Neural progenitor cell (in vitro differentiated cells): Measurements from ENCODE around the gene SUSD6. TPM values are rescaled to one million over a fixed set of nuclear protein-coding genes. Genes with fewer than 3 reads are reported as not detected.
"Not testable (repeated sequence)": the region's sequence is repeated elsewhere in the genome, so short reads cannot be mapped to it uniquely, and the experiment has no call there.

ENCODE experiments used
- DNase-seq: peaks from one replicate; pipeline ENCODE4 v3.0.0-alpha.2; 2016; ENCODE audit warnings: low spot score
- H2AFZ ChIP-seq: fragments of 200-600 bp; sonication (generic); replicated peaks from 2 replicates; pipeline ENCODE4 v1.6.1; 2016; ENCODE audit warnings: antibody characterized with exemption
- H3F3A ChIP-seq: fragments of 200-600 bp; sonication (generic); 2 replicates; pipeline ENCODE4 v1.6.1; 2016; ENCODE audit warnings: antibody characterized with exemption, low read depth
- H3K27ac ChIP-seq: fragments of 200-600 bp; sonication (generic); 2 replicates; pipeline ENCODE4 v1.5.1; 2016; ENCODE audit warnings: mild to moderate bottlenecking
- H3K27me3 ChIP-seq: fragments of 200-600 bp; sonication (generic); 2 replicates; pipeline ENCODE4 v1.6.1; 2016; ENCODE audit warnings: mild to moderate bottlenecking, moderate library complexity
- H3K36me3 ChIP-seq: fragments of 200-600 bp; sonication (generic); 2 replicates; pipeline ENCODE4 v1.5.1; 2016
- H3K4me1 ChIP-seq: fragments of 200-600 bp; sonication (generic); 2 replicates; pipeline ENCODE4 v1.6.1; 2016; ENCODE audit warnings: mixed run types
- H3K4me2 ChIP-seq: fragments of 200-600 bp; sonication (generic); 2 replicates; pipeline ENCODE4 v1.6.1; 2016
- H3K4me3 ChIP-seq: fragments of 200-600 bp; sonication (generic); 2 replicates; pipeline ENCODE4 v1.5.1; 2016
- H3K79me2 ChIP-seq: fragments of 200-600 bp; sonication (generic); 2 replicates; pipeline ENCODE4 v1.6.1; 2016; ENCODE audit warnings: low read depth
- H3K9ac ChIP-seq: fragments of 200-600 bp; sonication (generic); 2 replicates; pipeline ENCODE4 v1.6.1; 2016
- H3K9me3 ChIP-seq: fragments of 200-600 bp; sonication (generic); 2 replicates; pipeline ENCODE4 v1.5.1; 2016; ENCODE audit warnings: low read depth
- H4K20me1 ChIP-seq: fragments of 200-600 bp; sonication (generic); 2 replicates; pipeline ENCODE4 v1.6.1; 2016; ENCODE audit warnings: low read depth
- H3K27ac Mint-ChIP-seq: 3 replicates; pipeline ENCODE4 v1.8.0; 2021; ENCODE audit warnings: mixed read lengths
- H3K27me3 Mint-ChIP-seq: 2 replicates; pipeline ENCODE4 v1.8.0; 2022; ENCODE audit warnings: low read depth, mild to moderate bottlenecking, inconsistent platforms, moderate library complexity, mixed read lengths; ENCODE audit not compliant: insufficient read depth
- H3K36me3 Mint-ChIP-seq: 3 replicates; pipeline ENCODE4 v1.8.0; 2021; ENCODE audit warnings: mixed read lengths
- H3K4me1 Mint-ChIP-seq: 3 replicates; pipeline ENCODE4 v1.8.0; 2021; ENCODE audit warnings: mixed read lengths
- H3K4me3 Mint-ChIP-seq: 3 replicates; pipeline ENCODE4 v1.8.0; 2021; ENCODE audit warnings: mild to moderate bottlenecking, moderate library complexity, mixed read lengths
- H3K9me3 Mint-ChIP-seq: 3 replicates; pipeline ENCODE4 v1.8.0; 2020; ENCODE audit warnings: mixed read lengths
- EZH2 ChIP-seq: fragments of 200-600 bp; sonication (generic); IDR thresholded peaks from 2 replicates; pipeline ENCODE4 v1.6.1; 2017; ENCODE audit warnings: antibody characterized with exemption, mild to moderate bottlenecking, moderate library complexity
- EZH2phosphoT487 ChIP-seq: fragments of 200-600 bp; sonication (generic); IDR thresholded peaks from 2 replicates; pipeline ENCODE4 v1.6.1; 2017; ENCODE audit warnings: antibody characterized with exemption
- total RNA-seq: library from RNA; depleted of rRNA; stranded (reverse); fragments of >200 nt; gene quantifications from 2 replicates; pipeline ENCODE4 v1.2.3, GENCODE V29; 2015; ENCODE audit warnings: low replicate concordance
- TF ChIP-seq, protein P1 (sequence below): fragments of 200-600 bp; sonication (generic); IDR thresholded peaks from 2 replicates; pipeline ENCODE4 v1.5.1; 2017; ENCODE audit warnings: antibody characterized with exemption, mild to moderate bottlenecking

The SUSD6 gene
- total RNA-seq, 1 donor from 2014 or later = 6.3 TPM

- H3K36me3 ChIP-seq = no peaks in the 10 kb centered on the region
- no peak overlapping the region for H3K27ac ChIP-seq
- Mint-ChIP-seq H3K27ac (peak overlapping the region; percentile 15), H3K27me3 (peaks cover 8% of the 10 kb centered on the region), H3K4me1 (peaks cover 61% of the 10 kb centered on the region), H3K36me3 (no peaks in the 10 kb centered on the region), H3K9me3 (no peaks in the 10 kb centered on the region), H3K4me3 (no peak overlapping the region)
- H4K20me1 ChIP-seq = no peaks in the 10 kb centered on the region
- H3K4me2 ChIP-seq = no peak overlapping the region
- peaks cover 44% of the 10 kb centered on the region for H3F3A ChIP-seq
- no peaks in the 10 kb centered on the region for H3K27me3 ChIP-seq
- peaks cover 61% of the 10 kb centered on the region for H3K4me1 ChIP-seq
- H3K9ac ChIP-seq = no peak overlapping the region
- TF ChIP-seq, protein P1, sequence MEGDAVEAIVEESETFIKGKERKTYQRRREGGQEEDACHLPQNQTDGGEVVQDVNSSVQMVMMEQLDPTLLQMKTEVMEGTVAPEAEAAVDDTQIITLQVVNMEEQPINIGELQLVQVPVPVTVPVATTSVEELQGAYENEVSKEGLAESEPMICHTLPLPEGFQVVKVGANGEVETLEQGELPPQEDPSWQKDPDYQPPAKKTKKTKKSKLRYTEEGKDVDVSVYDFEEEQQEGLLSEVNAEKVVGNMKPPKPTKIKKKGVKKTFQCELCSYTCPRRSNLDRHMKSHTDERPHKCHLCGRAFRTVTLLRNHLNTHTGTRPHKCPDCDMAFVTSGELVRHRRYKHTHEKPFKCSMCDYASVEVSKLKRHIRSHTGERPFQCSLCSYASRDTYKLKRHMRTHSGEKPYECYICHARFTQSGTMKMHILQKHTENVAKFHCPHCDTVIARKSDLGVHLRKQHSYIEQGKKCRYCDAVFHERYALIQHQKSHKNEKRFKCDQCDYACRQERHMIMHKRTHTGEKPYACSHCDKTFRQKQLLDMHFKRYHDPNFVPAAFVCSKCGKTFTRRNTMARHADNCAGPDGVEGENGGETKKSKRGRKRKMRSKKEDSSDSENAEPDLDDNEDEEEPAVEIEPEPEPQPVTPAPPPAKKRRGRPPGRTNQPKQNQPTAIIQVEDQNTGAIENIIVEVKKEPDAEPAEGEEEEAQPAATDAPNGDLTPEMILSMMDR = no peak
- TF ChIP-seq EZH2 (no peak), EZH2phosphoT487 (no peak)
- H3K9me3 ChIP-seq = no peaks in the 10 kb centered on the region
- H3K4me3 ChIP-seq = no peak overlapping the region
- DNase-seq = no peak
- no peak overlapping the region for H2AFZ ChIP-seq
- H3K79me2 ChIP-seq = no peaks in the 10 kb centered on the region
These were observed 104.5 kb downstream of the SUSD6 start for GRCh38 chr14:69715725-69716477.

GRCh38 chr14:69716478-69717187 is 105.2 kb downstream of the SUSD6 start:
- Histone ChIP-seq H3F3A (peaks cover 40% of the 10 kb centered on the region), H3K9ac (no peak overlapping the region), H3K27me3 (no peaks in the 10 kb centered on the region), H3K4me3 (no peak overlapping the region), H3K36me3 (no peaks in the 10 kb centered on the region), H3K9me3 (no peaks in the 10 kb centered on the region), H3K4me1 (peaks cover 57% of the 10 kb centered on the region), H3K79me2 (no peaks in the 10 kb centered on the region), H3K4me2 (no peak overlapping the region), H3K27ac (no peak overlapping the region), H4K20me1 (no peaks in the 10 kb centered on the region), H2AFZ (no peak overlapping the region)
- Mint-ChIP-seq H3K27me3 (peaks cover 8% of the 10 kb centered on the region), H3K36me3 (no peaks in the 10 kb centered on the region), H3K4me3 (no peak overlapping the region), H3K27ac (peak overlapping the region; percentile 3), H3K9me3 (no peaks in the 10 kb centered on the region), H3K4me1 (peaks cover 55% of the 10 kb centered on the region)
- no peak for DNase-seq
- TF ChIP-seq EZH2 = no peak
- no peak for TF ChIP-seq EZH2phosphoT487
- TF ChIP-seq, protein P1 = no peak

- not testable (repeated sequence) for H3K4me2 ChIP-seq, H3K27ac ChIP-seq, H2AFZ ChIP-seq
These were observed 107.2 kb downstream of the SUSD6 start for GRCh38 chr14:69718614-69719013.

DNA sequence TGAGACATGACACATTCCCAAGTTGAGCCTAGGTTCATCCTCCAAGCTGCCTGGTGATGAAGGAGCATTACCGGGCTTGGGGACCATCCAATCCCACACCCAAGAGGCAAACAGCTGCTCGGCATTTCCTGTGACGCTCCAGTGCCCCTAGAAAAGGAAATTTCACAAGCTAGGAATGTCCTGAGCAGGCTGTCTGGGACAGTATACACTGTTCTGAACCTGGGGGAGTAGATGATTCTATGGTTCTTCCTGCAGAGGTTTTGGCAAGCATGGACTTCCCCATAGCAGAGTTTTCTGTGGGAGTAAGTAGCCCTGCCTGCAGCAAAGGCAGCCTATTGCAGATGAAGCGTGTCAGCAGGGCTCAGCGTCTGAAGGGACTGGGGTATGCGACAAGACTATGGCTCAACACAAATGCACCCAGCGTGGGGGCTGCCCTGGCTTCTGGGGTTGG is 108.1 kb downstream of the SUSD6 start:
- Histone ChIP-seq H3K4me1 (peaks cover 28% of the 10 kb centered on the region), H2AFZ (peak overlapping the region; percentile 35), H3K79me2 (no peaks in the 10 kb centered on the region), H3F3A (peaks cover 12% of the 10 kb centered on the region), H3K9me3 (no peaks in the 10 kb centered on the region), H4K20me1 (no peaks in the 10 kb centered on the region), H3K4me2 (peak overlapping the region; percentile 23), H3K4me3 (no peak overlapping the region), H3K27ac (no peak overlapping the region), H3K27me3 (no peaks in the 10 kb centered on the region), H3K9ac (no peak overlapping the region), H3K36me3 (no peaks in the 10 kb centered on the region)
- no peaks in the 10 kb centered on the region for H3K36me3 Mint-ChIP-seq
- TF ChIP-seq, protein P1 = no peak
- DNase-seq = peak; percentile 55
- H3K27ac Mint-ChIP-seq = no peak overlapping the region
- no peak overlapping the region for H3K4me3 Mint-ChIP-seq
- H3K9me3 Mint-ChIP-seq = no peaks in the 10 kb centered on the region
- H3K4me1 Mint-ChIP-seq = peaks cover 29% of the 10 kb centered on the region
- peaks cover 5% of the 10 kb centered on the region for H3K27me3 Mint-ChIP-seq

More at GRCh38 chr14:69718614-69719013, 107.2 kb downstream of the SUSD6 start:
- not testable (repeated sequence) for H3K27me3 ChIP-seq, DNase-seq, H3K9ac ChIP-seq, H3K36me3 Mint-ChIP-seq, H3K27me3 Mint-ChIP-seq, H3K36me3 ChIP-seq, H4K20me1 ChIP-seq, H3K79me2 ChIP-seq, H3K4me3 ChIP-seq, H3K9me3 ChIP-seq, H3K4me3 Mint-ChIP-seq, H3K9me3 Mint-ChIP-seq, H3K27ac Mint-ChIP-seq
- H3K4me1 ChIP-seq = peaks cover 37% of the 10 kb centered on the region
- peaks cover 21% of the 10 kb centered on the region for H3F3A ChIP-seq
- H3K4me1 Mint-ChIP-seq = peaks cover 37% of the 10 kb centered on the region
